Measurements from ENCODE around the gene GPC6.

GPC6 gene

GRCh38 chr13:93249364-93250306 lies 23.0 kb downstream of the GPC6 start:
- Histone ChIP-seq H3K4me1 (ENCODE audit: insufficient read depth, low read length, poor library complexity, severe bottlenecking) (no peaks in the 10 kb centered on the region), H3K79me2 (ENCODE audit: insufficient read depth, low read length) (no peaks in the 10 kb centered on the region), H3K9me3 (ENCODE audit: insufficient read depth, low read depth, low read length) (no peaks in the 10 kb centered on the region), H3K9ac (ENCODE audit: low read depth, low read length, poor library complexity, severe bottlenecking) (no peak overlapping the region), H4K20me1 (ENCODE audit: insufficient read depth, low read length, poor library complexity, severe bottlenecking) (no peaks in the 10 kb centered on the region), H3F3A (ENCODE audit: low read depth) (no peaks in the 10 kb centered on the region), H3K4me3 (ENCODE audit: low read length, poor library complexity, severe bottlenecking) (no peak overlapping the region), H3K27me3 (ENCODE audit: insufficient read depth, low read length, poor library complexity, severe bottlenecking) (no peaks in the 10 kb centered on the region), H2AFZ (ENCODE audit: low read length) (no peak overlapping the region), H3K36me3 (ENCODE audit: insufficient read depth, low read length) (no peaks in the 10 kb centered on the region), H3K9me2 (replicated peaks; ENCODE audit: low read depth, low read length) (no peaks in the 10 kb centered on the region), H3K4me2 (ENCODE audit: low read depth, low read length, poor library complexity, severe bottlenecking) (no peak overlapping the region)
- TF ChIP-seq EZH2phosphoT487 (IDR thresholded peaks at IDR 0.05; ENCODE audit: borderline replicate concordance) (no peak), CTCF (conservative IDR thresholded peaks at IDR 0.05; ENCODE audit: low read length) (no peak)

GRCh38 chr13:93254775-93255174 lies 28.2 kb downstream of the GPC6 start:
- no peak overlapping the region for H3K4me2 ChIP-seq (ENCODE audit: low read depth, low read length, poor library complexity, severe bottlenecking)
- H3K4me3 ChIP-seq (ENCODE audit: low read length, poor library complexity, severe bottlenecking): no peak overlapping the region
- TF ChIP-seq CTCF (conservative IDR thresholded peaks at IDR 0.05; ENCODE audit: low read length) (no peak), EZH2phosphoT487 (IDR thresholded peaks at IDR 0.05; ENCODE audit: borderline replicate concordance) (no peak)
- H3K9me2 ChIP-seq (replicated peaks; ENCODE audit: low read depth, low read length): no peaks in the 10 kb centered on the region
- no peaks in the 10 kb centered on the region for H3F3A ChIP-seq (ENCODE audit: low read depth)
- H3K4me1 ChIP-seq (ENCODE audit: insufficient read depth, low read length, poor library complexity, severe bottlenecking): no peaks in the 10 kb centered on the region
- no peak overlapping the region for H3K9ac ChIP-seq (ENCODE audit: low read depth, low read length, poor library complexity, severe bottlenecking)
- H3K9me3 ChIP-seq (ENCODE audit: insufficient read depth, low read depth, low read length): no peaks in the 10 kb centered on the region
- no peaks in the 10 kb centered on the region for H3K79me2 ChIP-seq (ENCODE audit: insufficient read depth, low read length)
- no peaks in the 10 kb centered on the region for H3K27me3 ChIP-seq (ENCODE audit: insufficient read depth, low read length, poor library complexity, severe bottlenecking)
- H4K20me1 ChIP-seq (ENCODE audit: insufficient read depth, low read length, poor library complexity, severe bottlenecking): no peaks in the 10 kb centered on the region
- H2AFZ ChIP-seq (ENCODE audit: low read length): no peak overlapping the region
- no peaks in the 10 kb centered on the region for H3K36me3 ChIP-seq (ENCODE audit: insufficient read depth, low read length)

DNA sequence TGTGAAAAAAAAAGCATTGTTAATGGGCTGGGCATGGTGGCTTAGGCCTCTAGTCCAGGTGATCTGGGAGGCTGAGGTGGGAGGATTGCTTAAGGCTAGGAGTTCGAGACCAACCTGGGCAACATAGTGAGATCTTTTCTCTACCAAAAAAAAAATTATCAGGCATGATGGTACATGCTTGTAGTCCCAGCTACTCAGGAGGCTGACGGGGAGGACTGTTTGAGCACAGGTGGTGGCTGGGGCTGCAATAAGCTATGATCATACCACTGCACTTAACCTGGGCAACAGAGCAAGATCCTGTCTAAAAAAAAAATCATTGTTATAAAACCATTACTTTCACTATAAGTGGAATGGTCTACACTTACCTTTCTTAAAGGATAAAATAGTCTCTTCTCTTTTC lies 30.4 kb downstream of the GPC6 start:
- Histone ChIP-seq H3K4me3 (ENCODE audit: low read length, poor library complexity, severe bottlenecking) (no peak overlapping the region), H3F3A (ENCODE audit: low read depth) (no peaks in the 10 kb centered on the region)
- TF ChIP-seq CTCF (conservative IDR thresholded peaks at IDR 0.05; ENCODE audit: low read length) (no peak), EZH2phosphoT487 (IDR thresholded peaks at IDR 0.05; ENCODE audit: borderline replicate concordance) (no peak)

More for the DNA sequence above, 30.4 kb downstream of the GPC6 start:
- Histone ChIP-seq H3K27me3 (ENCODE audit: insufficient read depth, low read length, poor library complexity, severe bottlenecking) (no peaks in the 10 kb centered on the region), H3K4me2 (ENCODE audit: low read depth, low read length, poor library complexity, severe bottlenecking) (no peak overlapping the region), H3K79me2 (ENCODE audit: insufficient read depth, low read length) (no peaks in the 10 kb centered on the region), H2AFZ (ENCODE audit: low read length) (no peak overlapping the region), H3K9ac (ENCODE audit: low read depth, low read length, poor library complexity, severe bottlenecking) (no peak overlapping the region), H3K36me3 (ENCODE audit: insufficient read depth, low read length) (no peaks in the 10 kb centered on the region), H3K9me3 (ENCODE audit: insufficient read depth, low read depth, low read length) (no peaks in the 10 kb centered on the region), H3K4me1 (ENCODE audit: insufficient read depth, low read length, poor library complexity, severe bottlenecking) (no peaks in the 10 kb centered on the region), H3K9me2 (replicated peaks; ENCODE audit: low read depth, low read length) (no peaks in the 10 kb centered on the region), H4K20me1 (ENCODE audit: insufficient read depth, low read length, poor library complexity, severe bottlenecking) (no peaks in the 10 kb centered on the region)
